HG03095 (cell line): ENCODE measurements around the gene TSPAN15.
"Not testable (repeated sequence)": the region's sequence is repeated elsewhere in the genome, so short reads cannot be mapped to it uniquely, and the experiment has no call there.

Experiments used
- ATAC-seq: cut with Tn5 transposase; IDR thresholded peaks from one replicate; pipeline ENCODE4 v1.9.1; 2021; ENCODE audit warnings: moderate library complexity; ENCODE audit not compliant: unreplicated experiment

Gene TSPAN15

GRCh38 chr10:69443354-69443753, 7.9 kb upstream of the TSPAN15 start:
- no peak for ATAC-seq

GRCh38 chr10:69445041-69445440, 6.2 kb upstream of the TSPAN15 start:
- no peak for ATAC-seq

- ATAC-seq, result no peak
Observed at GRCh38 chr10:69446229-69446628, 5.0 kb upstream of the TSPAN15 start.

- no peak for ATAC-seq
Observed at GRCh38 chr10:69446650-69447151, 4.6 kb upstream of the TSPAN15 start.

GRCh38 chr10:69449841-69450240, 1.4 kb upstream of the TSPAN15 start:
- ATAC-seq, result no peak

GRCh38 chr10:69450395-69450794, 870 bp upstream of the TSPAN15 start:
- not testable (repeated sequence) for ATAC-seq

- ATAC-seq, result no peak
Observed at GRCh38 chr10:69451784-69452251, 553 bp downstream of the TSPAN15 start.

- no peak for ATAC-seq
Observed at GRCh38 chr10:69452676-69453415, 1.6 kb downstream of the TSPAN15 start.

GRCh38 chr10:69453795-69454194, 2.5 kb downstream of the TSPAN15 start:
- no peak for ATAC-seq

- no peak for ATAC-seq
Observed at GRCh38 chr10:69455006-69455763, 3.9 kb downstream of the TSPAN15 start.

GRCh38 chr10:69456880-69457693, 5.8 kb downstream of the TSPAN15 start:
- ATAC-seq, result no peak

GRCh38 chr10:69457771-69458237, 6.5 kb downstream of the TSPAN15 start:
- no peak for ATAC-seq

- no peak for ATAC-seq
Observed at GRCh38 chr10:69458430-69459100, 7.3 kb downstream of the TSPAN15 start.

- ATAC-seq, result no peak
Observed at GRCh38 chr10:69459101-69459790, 8.0 kb downstream of the TSPAN15 start.

GRCh38 chr10:69459893-69460575, 8.8 kb downstream of the TSPAN15 start:
- no peak for ATAC-seq

GRCh38 chr10:69460576-69461242, 9.4 kb downstream of the TSPAN15 start:
- ATAC-seq, result no peak

- ATAC-seq, result no peak
Observed at GRCh38 chr10:69461243-69462025, 10.2 kb downstream of the TSPAN15 start.

GRCh38 chr10:69463886-69464285, 12.6 kb downstream of the TSPAN15 start:
- ATAC-seq, result no peak
